K562 (cell line): ENCODE measurements around the gene JUNB. TPM values are rescaled to one million over a fixed set of nuclear protein-coding genes. Genes with fewer than 3 reads are reported as not detected.
A peak's percentile ranks its signal among the peaks of the same experiment; 100 is the strongest.

Experiments
- ARID4B ChIP-seq: sonication (generic); formaldehyde crosslinking; IDR thresholded peaks from 2 replicates; pipeline ENCODE4 v1.8.0; 2022; ENCODE audit warnings: mild to moderate bottlenecking, missing genetic modification reagents
- HDAC3 ChIP-seq: fragments of 450-650 bp; IDR thresholded peaks from 2 replicates; pipeline ENCODE4 v1.6.1; 2018; ENCODE audit warnings: borderline replicate concordance, mild to moderate bottlenecking, moderate library complexity; ENCODE audit not compliant: partially characterized antibody
- HINFP ChIP-seq: fragments of 450-650 bp; conservative IDR thresholded peaks from 2 replicates; pipeline ENCODE4 v1.6.1; 2016; ENCODE audit warnings: missing genetic modification characterization, low read depth, mild to moderate bottlenecking, control low read depth, missing compliant biosample characterization
- HNRNPK ChIP-seq: fragments of 200-400 bp; formaldehyde crosslinking; IDR thresholded peaks from one replicate; pipeline ENCODE4 v1.6.1; 2018; ENCODE audit warnings: mild to moderate bottlenecking, low read depth, low read length; ENCODE audit not compliant: poor library complexity, severe bottlenecking
- HNRNPUL1 ChIP-seq: fragments of 200-400 bp; formaldehyde crosslinking; IDR thresholded peaks from 2 replicates; pipeline ENCODE4 v1.6.1; 2017; ENCODE audit warnings: low read length
- KDM1A ChIP-seq, 2 experiments: fragments of 450-650 bp; IDR thresholded peaks; 2 replicates each; pipeline ENCODE4 v1.6.1; 2016; ENCODE audit warnings: mild to moderate bottlenecking in 2 of 2
- MED1 ChIP-seq: sonication (generic); formaldehyde crosslinking; IDR thresholded peaks from 2 replicates; pipeline ENCODE4 v1.8.1; 2023; ENCODE audit warnings: missing genetic modification reagents, borderline replicate concordance
- PRPF4 ChIP-seq: fragments of 200-400 bp; formaldehyde crosslinking; IDR thresholded peaks from one replicate; pipeline ENCODE4 v1.6.1; 2017; ENCODE audit warnings: low read length, low read depth, mild to moderate bottlenecking; ENCODE audit not compliant: insufficient read depth, poor library complexity, severe bottlenecking
- RBM25 ChIP-seq: fragments of 200-400 bp; formaldehyde crosslinking; IDR thresholded peaks from 2 replicates; pipeline ENCODE4 v1.6.1; 2018; ENCODE audit warnings: low read length, low read depth, moderate library complexity; ENCODE audit not compliant: severe bottlenecking
- RERE ChIP-seq: sonication (generic); formaldehyde crosslinking; IDR thresholded peaks from 2 replicates; pipeline ENCODE4 v1.8.0; 2023; ENCODE audit warnings: missing genetic modification reagents, mild to moderate bottlenecking, borderline replicate concordance
- ZFP36 ChIP-seq: fragments of 150-350 bp; IDR thresholded peaks from 2 replicates; pipeline ENCODE4 v1.6.1; 2018; ENCODE audit warnings: low read length, low read depth; ENCODE audit not compliant: partially characterized antibody
- ZNF57 ChIP-seq: fragments of 450-650 bp; formaldehyde crosslinking; IDR thresholded peaks from 2 replicates; pipeline ENCODE4 v1.4.0; 2020; ENCODE audit warnings: mild to moderate bottlenecking, moderate library complexity
- ZNF699 ChIP-seq: fragments of 250-450 bp; sonication (Bioruptor Pico); IDR thresholded peaks from 2 replicates; pipeline ENCODE4 v1.8.0; 2021; ENCODE audit warnings: mild to moderate bottlenecking, moderate library complexity; ENCODE audit not compliant: insufficient replicate concordance
- ZNF717 ChIP-seq: fragments of 250-450 bp; sonication (Bioruptor Pico); IDR thresholded peaks from 2 replicates; pipeline ENCODE4 v1.5.0; 2021
- polyA plus RNA-seq, 8 experiments: library from polyadenylated mRNA; depleted of rRNA in 4 of 8; stranded (reverse) in 5 of 8; unstranded in 3 of 8; fragments of >200 nt; fragmentation: Nextera tagmentation in 2 of 8; fragmentation: Illumina TruSeq in 1 of 8; extraction: Ambion mirVana in 2 of 8; extraction: Trizol in 1 of 8; gene quantifications; 2 replicates each; pipeline versions ENCODE4 v1.2.1 to v1.2.3, GENCODE V29; 2011 to 2014; ENCODE audit warnings: inconsistent platforms in 1 of 8, missing spikeins in 1 of 8
- total RNA-seq, 7 experiments: library from RNA; depleted of rRNA in 6 of 7; stranded (reverse); fragments of >200 nt in 6 of 7; fragmentation: Illumina TruSeq in 2 of 7; extraction: Trizol in 2 of 7; gene quantifications; 2 replicates each; pipeline versions ENCODE4 v1.2.1 to v1.2.3, GENCODE V29; 2011 to 2021; ENCODE audit warnings: low replicate concordance in 1 of 7
- TF ChIP-seq, protein P1 (sequence below), 2 experiments: fragments of 450-650 bp in 1 of 2; sonication (generic) in 1 of 2; formaldehyde crosslinking in 1 of 2; IDR thresholded peaks in 1 of 2; conservative IDR thresholded peaks in 1 of 2; 2 replicates each; pipeline versions ENCODE4 v1.6.1 to v1.8.1; 2016 to 2023; ENCODE audit warnings: mild to moderate bottlenecking in 2 of 2, moderate library complexity in 2 of 2, inconsistent platforms in 1 of 2, missing genetic modification reagents in 1 of 2

The JUNB gene
- total and polyA plus RNA-seq, 9 of the 15 experiments (the other 6 are each of a cell fraction or from before 2014, with no cell fraction given): 0.23 to 88.1 (median 13.1) TPM

- TF ChIP-seq ARID4B (no peak), ZNF57 (no peak), ZNF699 (no peak), HNRNPK (no peak), KDM1A (IDR thresholded peaks at IDR 0.05) (peak; percentile 78 to 80), PRPF4 (no peak), HDAC3 (no peak), HINFP (tag) (no peak), HNRNPUL1 (no peak), RERE (CRISPR knock-in tag) (no peak), MED1 (CRISPR knock-in tag) (no peak), ZFP36 (peak; percentile 60), RBM25 (peak; percentile 14), ZNF717 (CRISPR knock-in tag) (no peak)
- TF ChIP-seq, protein P1, sequence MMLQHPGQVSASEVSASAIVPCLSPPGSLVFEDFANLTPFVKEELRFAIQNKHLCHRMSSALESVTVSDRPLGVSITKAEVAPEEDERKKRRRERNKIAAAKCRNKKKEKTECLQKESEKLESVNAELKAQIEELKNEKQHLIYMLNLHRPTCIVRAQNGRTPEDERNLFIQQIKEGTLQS (IDR thresholded peaks at IDR 0.05): peak; percentile 78
- TF ChIP-seq, protein P1 (CRISPR knock-in tag; conservative IDR thresholded peaks at IDR 0.05): no peak
Observed at GRCh38 chr19:12837225-12837624, 45.9 kb downstream of the JUNB start (continued).
